ENCODE measurements around the gene DENND4B.
"Not testable (repeated sequence)": the region's sequence is repeated elsewhere in the genome, so short reads cannot be mapped to it uniquely, and the experiment has no call there.

Gene DENND4B

GRCh38 chr1:153946622-153947241 lies at the start of gene DENND4B:
TSS of gene DENND4B (minus strand) at chr1:153946718. CDS start at chr1:153944374, 2,344 bp downstream.
- DNase-seq (ENCODE audit: low read depth), result no peak

GRCh38 chr1:153995640-153996039 lies 49.1 kb upstream of the DENND4B start:
- no peak for DNase-seq (ENCODE audit: low read depth)

- DNase-seq (ENCODE audit: low read depth), result no peak
Observed at GRCh38 chr1:153995202-153995601, 48.7 kb upstream of the DENND4B start.

GRCh38 chr1:153991806-153992205 lies 45.3 kb upstream of the DENND4B start:
- DNase-seq (ENCODE audit: low read depth), result no peak

- no peak for DNase-seq (ENCODE audit: low read depth)
Observed at GRCh38 chr1:153991151-153991630, 44.7 kb upstream of the DENND4B start.

- DNase-seq (ENCODE audit: low read depth), result peak; percentile 93
Observed at GRCh38 chr1:153990468-153991150, 44.1 kb upstream of the DENND4B start, which contains the start of gene RPS27. TSS of gene RPS27 (plus strand) at chr1:153990762. CDS start at chr1:153990797, 35 bp downstream.

- no peak for DNase-seq (ENCODE audit: low read depth)
Observed at GRCh38 chr1:153987621-153988020, 41.1 kb upstream of the DENND4B start.

- peak; percentile 58 for DNase-seq (ENCODE audit: low read depth)
Observed at GRCh38 chr1:153985941-153986761, 39.6 kb upstream of the DENND4B start, which contains the start of gene RAB13. TSS of gene RAB13 (minus strand) at chr1:153986339. CDS start at chr1:153986236, 103 bp downstream.

- peak; percentile 60 for DNase-seq (ENCODE audit: low read depth)
Observed at GRCh38 chr1:153985341-153985912, 38.9 kb upstream of the DENND4B start.

- no peak for DNase-seq (ENCODE audit: low read depth)
Observed at GRCh38 chr1:153984123-153984894, 37.8 kb upstream of the DENND4B start.

GRCh38 chr1:153981735-153982134 lies 35.2 kb upstream of the DENND4B start:
- DNase-seq (ENCODE audit: low read depth), result not testable (repeated sequence)

- not testable (repeated sequence) for DNase-seq (ENCODE audit: low read depth)
Observed at GRCh38 chr1:153979091-153979490, 32.6 kb upstream of the DENND4B start.

- no peak for DNase-seq (ENCODE audit: low read depth)
Observed at GRCh38 chr1:153978274-153978909, 31.9 kb upstream of the DENND4B start.

- DNase-seq (ENCODE audit: low read depth), result no peak
Observed at GRCh38 chr1:153977250-153978240, 31.0 kb upstream of the DENND4B start, which contains the start of gene JTB. TSS of gene JTB (minus strand) at chr1:153977674. CDS start at chr1:153977252, 422 bp downstream.

GRCh38 chr1:153976819-153977249 lies 30.3 kb upstream of the DENND4B start:
- no peak for DNase-seq (ENCODE audit: low read depth)

- no peak for DNase-seq (ENCODE audit: low read depth)
Observed at GRCh38 chr1:153973525-153973924, 27.0 kb upstream of the DENND4B start.

GRCh38 chr1:153973071-153973470 lies 26.6 kb upstream of the DENND4B start:
- DNase-seq (ENCODE audit: low read depth), result no peak

GRCh38 chr1:153970346-153970745 lies 23.8 kb upstream of the DENND4B start:
- DNase-seq (ENCODE audit: low read depth), result no peak

GRCh38 chr1:153968972-153969371 lies 22.5 kb upstream of the DENND4B start:
- DNase-seq (ENCODE audit: low read depth), result no peak

All from HS-5 (cell line).